Hepatocyte (in vitro differentiated cells): ENCODE data around the gene FAM219B.

ENCODE experiments used
- EZH2 ChIP-seq: fragments of 200-600 bp; sonication (generic); IDR thresholded peaks from 2 replicates; pipeline ENCODE4 v1.6.1; 2016; ENCODE audit warnings: antibody characterized with exemption, mild to moderate bottlenecking, borderline replicate concordance
- TF ChIP-seq, protein P1 (sequence below): fragments of 200-600 bp; sonication (generic); IDR thresholded peaks from 2 replicates; pipeline ENCODE4 v1.5.1; 2016; ENCODE audit warnings: antibody characterized with exemption, mild to moderate bottlenecking; ENCODE audit not compliant: poor library complexity

DNA sequence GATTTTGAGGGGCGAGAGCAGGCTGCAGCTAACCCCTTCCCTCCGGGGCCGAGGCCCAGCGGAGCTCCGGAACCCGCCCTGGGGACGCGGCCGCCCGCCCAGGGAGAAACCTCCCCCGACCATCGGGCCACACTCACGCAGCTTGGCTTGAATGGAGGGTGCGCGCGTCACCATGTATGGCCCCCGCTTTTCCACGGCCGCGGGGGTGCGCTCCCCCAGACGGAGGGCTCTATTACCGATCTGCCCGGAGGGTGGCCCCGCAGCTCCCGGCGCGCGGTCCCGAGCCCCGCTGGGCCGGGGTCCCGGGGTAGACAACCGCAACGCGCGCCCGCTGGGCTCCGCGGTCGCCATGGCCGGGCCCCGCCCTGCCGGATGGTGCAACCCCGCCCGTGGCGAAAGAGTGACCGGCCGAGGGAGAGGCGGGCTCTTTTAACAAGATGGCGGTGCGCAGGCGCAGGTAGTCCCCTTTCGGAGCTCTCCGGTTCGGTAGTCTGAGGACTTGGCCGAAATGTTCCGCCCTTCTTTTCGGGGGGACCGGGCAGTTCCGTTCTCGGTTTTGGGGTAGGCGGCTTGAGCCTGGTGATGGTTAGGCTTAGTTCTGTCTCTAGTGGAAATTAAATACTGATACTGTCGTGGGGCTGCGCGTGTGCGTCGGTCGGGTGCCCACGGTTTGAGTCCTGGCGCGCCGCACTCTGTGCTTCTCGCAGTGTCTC lies at the start of gene FAM219B:
- TF ChIP-seq, protein P1, sequence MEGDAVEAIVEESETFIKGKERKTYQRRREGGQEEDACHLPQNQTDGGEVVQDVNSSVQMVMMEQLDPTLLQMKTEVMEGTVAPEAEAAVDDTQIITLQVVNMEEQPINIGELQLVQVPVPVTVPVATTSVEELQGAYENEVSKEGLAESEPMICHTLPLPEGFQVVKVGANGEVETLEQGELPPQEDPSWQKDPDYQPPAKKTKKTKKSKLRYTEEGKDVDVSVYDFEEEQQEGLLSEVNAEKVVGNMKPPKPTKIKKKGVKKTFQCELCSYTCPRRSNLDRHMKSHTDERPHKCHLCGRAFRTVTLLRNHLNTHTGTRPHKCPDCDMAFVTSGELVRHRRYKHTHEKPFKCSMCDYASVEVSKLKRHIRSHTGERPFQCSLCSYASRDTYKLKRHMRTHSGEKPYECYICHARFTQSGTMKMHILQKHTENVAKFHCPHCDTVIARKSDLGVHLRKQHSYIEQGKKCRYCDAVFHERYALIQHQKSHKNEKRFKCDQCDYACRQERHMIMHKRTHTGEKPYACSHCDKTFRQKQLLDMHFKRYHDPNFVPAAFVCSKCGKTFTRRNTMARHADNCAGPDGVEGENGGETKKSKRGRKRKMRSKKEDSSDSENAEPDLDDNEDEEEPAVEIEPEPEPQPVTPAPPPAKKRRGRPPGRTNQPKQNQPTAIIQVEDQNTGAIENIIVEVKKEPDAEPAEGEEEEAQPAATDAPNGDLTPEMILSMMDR = no peak
- no peak for TF ChIP-seq EZH2
